Measurements from ENCODE around the gene FAIM2. TPM values are rescaled to one million over a fixed set of nuclear protein-coding genes. Genes with fewer than 3 reads are reported as not detected.

Gene FAIM2
- total RNA-seq, 1 experiment from 2014 or later: 0.49 TPM

DNA sequence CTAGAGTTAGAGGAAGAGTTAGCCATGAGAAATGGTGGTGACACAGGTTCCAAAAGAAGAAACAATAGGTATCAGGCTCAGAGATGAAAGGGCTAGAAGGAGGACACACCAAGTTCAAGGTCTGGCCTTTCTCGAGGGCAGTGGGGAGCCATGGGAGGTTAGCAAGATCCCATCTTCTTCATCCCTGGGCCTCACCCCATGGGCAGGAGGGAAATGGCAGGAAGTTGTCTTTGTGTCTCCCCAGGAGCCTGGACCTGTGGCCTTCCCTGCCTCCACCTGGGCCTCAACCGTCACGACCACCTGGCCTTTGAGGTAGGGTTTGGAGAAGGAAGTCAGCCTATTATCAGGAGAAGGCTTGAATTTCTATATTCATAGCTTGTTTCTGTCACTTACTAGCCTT, 41.0 kb upstream of the FAIM2 start:
- TF ChIP-seq, protein P1, sequence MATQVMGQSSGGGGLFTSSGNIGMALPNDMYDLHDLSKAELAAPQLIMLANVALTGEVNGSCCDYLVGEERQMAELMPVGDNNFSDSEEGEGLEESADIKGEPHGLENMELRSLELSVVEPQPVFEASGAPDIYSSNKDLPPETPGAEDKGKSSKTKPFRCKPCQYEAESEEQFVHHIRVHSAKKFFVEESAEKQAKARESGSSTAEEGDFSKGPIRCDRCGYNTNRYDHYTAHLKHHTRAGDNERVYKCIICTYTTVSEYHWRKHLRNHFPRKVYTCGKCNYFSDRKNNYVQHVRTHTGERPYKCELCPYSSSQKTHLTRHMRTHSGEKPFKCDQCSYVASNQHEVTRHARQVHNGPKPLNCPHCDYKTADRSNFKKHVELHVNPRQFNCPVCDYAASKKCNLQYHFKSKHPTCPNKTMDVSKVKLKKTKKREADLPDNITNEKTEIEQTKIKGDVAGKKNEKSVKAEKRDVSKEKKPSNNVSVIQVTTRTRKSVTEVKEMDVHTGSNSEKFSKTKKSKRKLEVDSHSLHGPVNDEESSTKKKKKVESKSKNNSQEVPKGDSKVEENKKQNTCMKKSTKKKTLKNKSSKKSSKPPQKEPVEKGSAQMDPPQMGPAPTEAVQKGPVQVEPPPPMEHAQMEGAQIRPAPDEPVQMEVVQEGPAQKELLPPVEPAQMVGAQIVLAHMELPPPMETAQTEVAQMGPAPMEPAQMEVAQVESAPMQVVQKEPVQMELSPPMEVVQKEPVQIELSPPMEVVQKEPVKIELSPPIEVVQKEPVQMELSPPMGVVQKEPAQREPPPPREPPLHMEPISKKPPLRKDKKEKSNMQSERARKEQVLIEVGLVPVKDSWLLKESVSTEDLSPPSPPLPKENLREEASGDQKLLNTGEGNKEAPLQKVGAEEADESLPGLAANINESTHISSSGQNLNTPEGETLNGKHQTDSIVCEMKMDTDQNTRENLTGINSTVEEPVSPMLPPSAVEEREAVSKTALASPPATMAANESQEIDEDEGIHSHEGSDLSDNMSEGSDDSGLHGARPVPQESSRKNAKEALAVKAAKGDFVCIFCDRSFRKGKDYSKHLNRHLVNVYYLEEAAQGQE (IDR thresholded peaks at IDR 0.05; ENCODE audit: insufficient read depth in 1 of 2, low read depth in 2 of 2, low read length in 1 of 2): no peak
- TF ChIP-seq TCF7L2 (IDR thresholded peaks at IDR 0.05; ENCODE audit: low read depth, low read length): no peak
- peak overlapping the region; percentile 88; the same call in 1 of the 2 replicates for H3K27ac ChIP-seq (ENCODE audit: low read length)
- DNase-seq (ENCODE audit: low read depth, low spot score) (no peak), ATAC-seq (no peak)
- H3K4me3 ChIP-seq (ENCODE audit: low read depth in 2 of 2, low read length in 2 of 2): no peak overlapping the region
- no TSS peak for BruUV-seq (replicated peaks)
- POLR2A ChIA-PET: no interaction called here
- CTCF ChIA-PET: interaction anchor here (0.9 to 1.7 kb wide), 2 partner anchors 10 to 18 kb away, joined by 4 to 5 read pairs; no protein-coding TSS in a partner anchor
- H3K4me1 ChIP-seq (ENCODE audit: control insufficient read depth, insufficient read depth, low read length): peaks cover 13% of the 10 kb centered on the region
- H3K36me3 ChIP-seq (ENCODE audit: control insufficient read depth, insufficient read depth, low read length): no peaks in the 10 kb centered on the region
- intact Hi-C loops (cut with micrococcal nuclease; ENCODE audit: unreplicated experiment): loop anchor here (5.0 kb wide), 1 partner anchor 77 kb away; no protein-coding TSS in a partner anchor
- no peaks in the 10 kb centered on the region for H3K9me3 ChIP-seq (ENCODE audit: control insufficient read depth, insufficient read depth, low read depth, low read length)
- in situ Hi-C loops (cut with HindIII; ENCODE audit: low pct_unique_long_range_greater_than_20kb, low sequenced_read_pairs): no loop called here
- no peaks in the 10 kb centered on the region for H3K27me3 ChIP-seq (ENCODE audit: control insufficient read depth, insufficient read depth, low read length)

DNA sequence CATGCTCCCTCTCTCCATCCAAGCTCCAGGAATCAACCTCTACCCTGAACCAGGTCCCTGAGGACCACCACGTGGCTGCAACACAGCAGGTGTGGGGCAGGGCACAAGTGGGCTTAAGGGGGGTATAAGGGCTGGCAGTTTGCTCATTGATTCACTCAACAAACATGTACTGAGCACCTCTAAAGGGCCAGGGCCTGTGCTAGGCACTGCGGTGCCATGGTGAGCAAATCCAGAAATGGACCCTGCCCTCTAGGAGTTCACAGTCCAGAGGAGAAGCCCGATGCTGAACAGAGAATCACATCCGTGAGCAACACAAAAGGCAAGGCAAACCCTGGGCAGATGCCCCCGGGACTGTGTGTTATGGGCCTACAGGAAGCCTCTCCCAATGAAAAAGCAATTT, 40.3 kb upstream of the FAIM2 start:
- in situ Hi-C loops (cut with HindIII; ENCODE audit: low pct_unique_long_range_greater_than_20kb, low sequenced_read_pairs): no loop called here
- no peak for ATAC-seq
- H3K27me3 ChIP-seq (ENCODE audit: control insufficient read depth, insufficient read depth, low read length): no peaks in the 10 kb centered on the region
- ChIA-PET POLR2A (no interaction called here), CTCF (no interaction called here)
- H3K9me3 ChIP-seq (ENCODE audit: control insufficient read depth, insufficient read depth, low read depth, low read length): no peaks in the 10 kb centered on the region
- no peak for DNase-seq (ENCODE audit: low read depth, low spot score)
- no TSS peak for BruUV-seq (replicated peaks)
- TF ChIP-seq, protein P2, sequence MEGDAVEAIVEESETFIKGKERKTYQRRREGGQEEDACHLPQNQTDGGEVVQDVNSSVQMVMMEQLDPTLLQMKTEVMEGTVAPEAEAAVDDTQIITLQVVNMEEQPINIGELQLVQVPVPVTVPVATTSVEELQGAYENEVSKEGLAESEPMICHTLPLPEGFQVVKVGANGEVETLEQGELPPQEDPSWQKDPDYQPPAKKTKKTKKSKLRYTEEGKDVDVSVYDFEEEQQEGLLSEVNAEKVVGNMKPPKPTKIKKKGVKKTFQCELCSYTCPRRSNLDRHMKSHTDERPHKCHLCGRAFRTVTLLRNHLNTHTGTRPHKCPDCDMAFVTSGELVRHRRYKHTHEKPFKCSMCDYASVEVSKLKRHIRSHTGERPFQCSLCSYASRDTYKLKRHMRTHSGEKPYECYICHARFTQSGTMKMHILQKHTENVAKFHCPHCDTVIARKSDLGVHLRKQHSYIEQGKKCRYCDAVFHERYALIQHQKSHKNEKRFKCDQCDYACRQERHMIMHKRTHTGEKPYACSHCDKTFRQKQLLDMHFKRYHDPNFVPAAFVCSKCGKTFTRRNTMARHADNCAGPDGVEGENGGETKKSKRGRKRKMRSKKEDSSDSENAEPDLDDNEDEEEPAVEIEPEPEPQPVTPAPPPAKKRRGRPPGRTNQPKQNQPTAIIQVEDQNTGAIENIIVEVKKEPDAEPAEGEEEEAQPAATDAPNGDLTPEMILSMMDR (IDR thresholded peaks at IDR 0.05): no peak
- no peak for TF ChIP-seq SIN3A (IDR thresholded peaks at IDR 0.05; ENCODE audit: borderline replicate concordance, insufficient read depth, low read depth, low read length)
- no peak for TF ChIP-seq TCF7L2 (IDR thresholded peaks at IDR 0.05; ENCODE audit: low read depth, low read length)
- TF ChIP-seq POLR2AphosphoS5 (IDR thresholded peaks at IDR 0.05; ENCODE audit: low read depth, low read length): no peak
- TF ChIP-seq, protein P1 (IDR thresholded peaks at IDR 0.05; ENCODE audit: insufficient read depth in 1 of 2, low read depth in 2 of 2, low read length in 1 of 2): no peak
- peak overlapping the region; percentile 23; the same call in 1 of the 2 replicates for H3K27ac ChIP-seq (ENCODE audit: low read length)
- H3K36me3 ChIP-seq (ENCODE audit: control insufficient read depth, insufficient read depth, low read length): no peaks in the 10 kb centered on the region
- peaks cover 13% of the 10 kb centered on the region for H3K4me1 ChIP-seq (ENCODE audit: control insufficient read depth, insufficient read depth, low read length)
- no peak overlapping the region for H3K4me3 ChIP-seq (ENCODE audit: low read depth in 2 of 2, low read length in 2 of 2)
- intact Hi-C loops (cut with micrococcal nuclease; ENCODE audit: unreplicated experiment): no loop called here

Data from Panc1 (cell line).